CD14-positive monocyte (primary cell): ENCODE data around the gene LYRM2. TPM values are rescaled to one million over a fixed set of nuclear protein-coding genes. Genes with fewer than 3 reads are reported as not detected.

Experiments used
- DNase-seq, 3 donors: peaks; one replicate each; pipeline ENCODE4 v3.0.0-alpha.2; 2011 to 2022
- H2AFZ ChIP-seq: 2 replicates; pipeline ENCODE4 v1.6.0; 2012; ENCODE audit warnings: mild to moderate bottlenecking, low read depth, low read length, inconsistent platforms; ENCODE audit not compliant: insufficient read depth, poor library complexity, severe bottlenecking
- H3K27ac ChIP-seq, 2 donors: 1 replicate in 1 of 2; 2 replicates in 1 of 2; pipeline ENCODE4 v1.5.1; 2012 to 2013; ENCODE audit warnings: low read length in 2 of 2, control low read depth in 1 of 2, inconsistent platforms in 1 of 2, low read depth in 1 of 2, mild to moderate bottlenecking in 1 of 2
- H3K27me3 ChIP-seq, 2 donors: one replicate each; pipeline versions ENCODE4 v1.6.0 to v1.6.1; 2011 to 2013; ENCODE audit warnings: low read length in 2 of 2; ENCODE audit not compliant: control insufficient read depth in 2 of 2, insufficient read depth in 2 of 2
- H3K36me3 ChIP-seq, 2 donors: replicated peaks in 1 of 2; 1 replicate in 1 of 2; 2 replicates in 1 of 2; pipeline versions ENCODE4 v1.5.1 to v1.6.1; 2012 to 2013; ENCODE audit warnings: low read length in 2 of 2, control low read depth in 1 of 2, inconsistent platforms in 1 of 2, mild to moderate bottlenecking in 1 of 2; ENCODE audit not compliant: insufficient read depth in 2 of 2, control insufficient read depth in 1 of 2
- H3K4me1 ChIP-seq, 2 donors: 1 replicate in 1 of 2; 2 replicates in 1 of 2; pipeline versions ENCODE4 v1.5.1 to v1.6.1; 2012 to 2013; ENCODE audit warnings: low read length in 2 of 2, control low read depth in 1 of 2, inconsistent platforms in 1 of 2, mild to moderate bottlenecking in 1 of 2, moderate library complexity in 1 of 2; ENCODE audit not compliant: insufficient read depth in 2 of 2, control insufficient read depth in 1 of 2
- H3K4me2 ChIP-seq: replicated peaks from 2 replicates; pipeline ENCODE3; 2012; ENCODE audit warnings: low read length, moderate library complexity, mild to moderate bottlenecking; ENCODE audit not compliant: poor library complexity, severe bottlenecking; ENCODE audit errors: extremely low read depth
- H3K4me3 ChIP-seq, 3 experiments: fragments of 200-600 bp in 1 of 3; sonication (generic) in 1 of 3; replicated peaks in 1 of 3; 1 replicate in 2 of 3; 2 replicates in 1 of 3; pipeline ENCODE4 v1.5.1; 2011 to 2013; ENCODE audit warnings: low read length in 3 of 3, mild to moderate bottlenecking in 3 of 3, control low read depth in 2 of 3, low read depth in 2 of 3, inconsistent platforms in 1 of 3, moderate library complexity in 1 of 3
- H3K79me2 ChIP-seq: 2 replicates; pipeline ENCODE4 v1.6.0; 2012; ENCODE audit warnings: mild to moderate bottlenecking, control low read depth, inconsistent platforms, low read length, moderate library complexity; ENCODE audit not compliant: insufficient read depth
- H3K9ac ChIP-seq: 2 replicates; pipeline ENCODE4 v1.6.0; 2017; ENCODE audit warnings: low read length, mild to moderate bottlenecking; ENCODE audit not compliant: insufficient read depth, poor library complexity, severe bottlenecking
- H3K9me3 ChIP-seq, 2 donors: replicated peaks in 1 of 2; 1 replicate in 1 of 2; 2 replicates in 1 of 2; pipeline versions ENCODE4 v1.5.1 to v1.6.1; 2012 to 2013; ENCODE audit warnings: low read length in 2 of 2, control low read depth in 1 of 2; ENCODE audit not compliant: control insufficient read depth in 1 of 2, insufficient read depth in 1 of 2
- H4K20me1 ChIP-seq: 2 replicates; pipeline ENCODE4 v1.6.0; 2012; ENCODE audit warnings: mild to moderate bottlenecking, low read length, control low read depth, moderate library complexity; ENCODE audit not compliant: insufficient read depth
- H3K27ac Mint-ChIP-seq, 7 donors: one replicate each; pipeline ENCODE4 v1.8.0; 2020; ENCODE audit warnings: mild to moderate bottlenecking in 7 of 7, mixed read lengths in 7 of 7, moderate library complexity in 6 of 7, inconsistent platforms in 2 of 7
- H3K27me3 Mint-ChIP-seq, 3 donors: one replicate each; pipeline ENCODE4 v1.8.0; 2021 to 2022; ENCODE audit warnings: low read depth in 3 of 3, mild to moderate bottlenecking in 3 of 3, mixed read lengths in 3 of 3, moderate library complexity in 3 of 3, inconsistent platforms in 1 of 3
- H3K36me3 Mint-ChIP-seq, 2 donors: one replicate each; pipeline ENCODE4 v1.8.0; 2020; ENCODE audit warnings: mixed read lengths in 2 of 2, inconsistent platforms in 1 of 2, mild to moderate bottlenecking in 1 of 2
- H3K4me1 Mint-ChIP-seq: one replicate; pipeline ENCODE4 v1.8.0; 2020; ENCODE audit warnings: mild to moderate bottlenecking, mixed read lengths
- H3K4me3 Mint-ChIP-seq, 2 donors: one replicate each; pipeline ENCODE4 v1.8.0; 2020; ENCODE audit warnings: mild to moderate bottlenecking in 2 of 2, mixed read lengths in 2 of 2, moderate library complexity in 1 of 2
- H3K9me3 Mint-ChIP-seq, 7 donors: one replicate each; pipeline ENCODE4 v1.8.0; 2020 to 2022; ENCODE audit warnings: mixed read lengths in 7 of 7, mild to moderate bottlenecking in 6 of 7, moderate library complexity in 6 of 7, inconsistent platforms in 2 of 7
- CTCF ChIP-seq: fragments of 200-600 bp; IDR thresholded peaks from one replicate; pipeline ENCODE4 v1.8.0; 2022; ENCODE audit warnings: antibody characterized with exemption, mild to moderate bottlenecking
- WGBS: methylation state at CpG from one replicate; pipeline ENCODE4 v1.1.5; 2013; ENCODE audit warnings: missing lambda C conversion rate; ENCODE audit not compliant: insufficient coverage; 5-methylcytosine and 5-hydroxymethylcytosine counted together
- intact Hi-C, 2 donors: fragments of 100-400 bp; cut with micrococcal nuclease; formaldehyde crosslinking; loops; one replicate each; pipeline versions ENCODE4 v1.15.0 to v1.15.1; 2023
- polyA plus RNA-seq, 3 donors: library from polyadenylated mRNA; depleted of rRNA in 1 of 3; unstranded in 2 of 3; stranded (reverse) in 1 of 3; fragments of 300-500 nt in 2 of 3; fragments of >200 nt in 1 of 3; fragmentation: Illumina TruSeq in 2 of 3; gene quantifications; 1 replicate in 2 of 3; 2 replicates in 1 of 3; pipeline ENCODE4 v1.2.3, GENCODE V29; 2012 to 2021

The LYRM2 gene
- polyA plus RNA-seq, 3 donors, result 13.2 to 64.0 (median 58.1) TPM

- no peak overlapping the region for H3K4me2 ChIP-seq
- H3K9ac ChIP-seq, result no peak overlapping the region
- Mint-ChIP-seq H3K9me3 (no peaks in the 10 kb centered on the region), H3K27me3 (no peaks in the 10 kb centered on the region), H3K36me3 (peaks cover 81 to 82% of the 10 kb centered on the region in 2 donors), H3K27ac (peak overlapping the region in 1 of 7 donors; percentile 5), H3K4me1 (no peaks in the 10 kb centered on the region), H3K4me3 (no peak overlapping the region)
- no peak overlapping the region for H3K4me3 ChIP-seq
- intact Hi-C loops, result no loop called here
- no peak for DNase-seq
- no peaks in the 10 kb centered on the region for H3K79me2 ChIP-seq
- peaks cover 69 to 95% of the 10 kb centered on the region in 2 donors for H3K36me3 ChIP-seq
- no peak for TF ChIP-seq CTCF
- H3K27me3 ChIP-seq, result no peaks in the 10 kb centered on the region
- H3K4me1 ChIP-seq, result no peaks in the 10 kb centered on the region
- H2AFZ ChIP-seq, result no peak overlapping the region
- H3K9me3 ChIP-seq, result no peaks in the 10 kb centered on the region
- no peaks in the 10 kb centered on the region for H4K20me1 ChIP-seq
- H3K27ac ChIP-seq, result peak overlapping the region in 1 of 2 donors; percentile 10
- 89% methylated on average over 1 of the region's 2 CpGs for WGBS
These were observed 41.6 kb upstream of the LYRM2 start for GRCh38 chr6:89680150-89680549.

GRCh38 chr6:89679215-89680120 lies 40.9 kb upstream of the LYRM2 start:
- Histone ChIP-seq H3K79me2 (no peaks in the 10 kb centered on the region), H3K9me3 (no peaks in the 10 kb centered on the region)
- peak overlapping the region in 2 of 7 donors; percentile 37 to 70 for H3K27ac Mint-ChIP-seq

More at GRCh38 chr6:89679215-89680120, 40.9 kb upstream of the LYRM2 start:
- no peak overlapping the region for H2AFZ ChIP-seq
- H3K36me3 ChIP-seq, result peaks cover 72 to 95% of the 10 kb centered on the region in 2 donors
- no peaks in the 10 kb centered on the region for H3K4me1 Mint-ChIP-seq
- no peak for TF ChIP-seq CTCF
- H3K4me1 ChIP-seq, result no peaks in the 10 kb centered on the region
- no peaks in the 10 kb centered on the region for H3K27me3 ChIP-seq
- H3K4me3 Mint-ChIP-seq, result no peak overlapping the region
- no peaks in the 10 kb centered on the region for H3K27me3 Mint-ChIP-seq
- no peak overlapping the region for H3K4me3 ChIP-seq
- DNase-seq, result no peak
- H3K9ac ChIP-seq, result no peak overlapping the region
- peaks cover 81 to 82% of the 10 kb centered on the region in 2 donors for H3K36me3 Mint-ChIP-seq
- no peaks in the 10 kb centered on the region for H3K9me3 Mint-ChIP-seq
- intact Hi-C loops, result no loop called here
- H4K20me1 ChIP-seq, result no peaks in the 10 kb centered on the region
- no peak overlapping the region for H3K4me2 ChIP-seq
- peak overlapping the region in 1 of 2 donors; percentile 10 for H3K27ac ChIP-seq
- no CpG with 5 or more reads among the region's 6 CpGs for WGBS
